ENCODE results near the gene NSRP1.
"Not testable (repeated sequence)": the region's sequence is repeated elsewhere in the genome, so short reads cannot be mapped to it uniquely, and the experiment has no call there.

The NSRP1 gene

GRCh38 chr17:30186761-30187160 lies 70.1 kb downstream of the NSRP1 start:
- DNase-seq (ENCODE audit: low spot score): no peak

- DNase-seq (ENCODE audit: low spot score): no peak
These were observed 71.0 kb downstream of the NSRP1 start for GRCh38 chr17:30187573-30187972.

DNA sequence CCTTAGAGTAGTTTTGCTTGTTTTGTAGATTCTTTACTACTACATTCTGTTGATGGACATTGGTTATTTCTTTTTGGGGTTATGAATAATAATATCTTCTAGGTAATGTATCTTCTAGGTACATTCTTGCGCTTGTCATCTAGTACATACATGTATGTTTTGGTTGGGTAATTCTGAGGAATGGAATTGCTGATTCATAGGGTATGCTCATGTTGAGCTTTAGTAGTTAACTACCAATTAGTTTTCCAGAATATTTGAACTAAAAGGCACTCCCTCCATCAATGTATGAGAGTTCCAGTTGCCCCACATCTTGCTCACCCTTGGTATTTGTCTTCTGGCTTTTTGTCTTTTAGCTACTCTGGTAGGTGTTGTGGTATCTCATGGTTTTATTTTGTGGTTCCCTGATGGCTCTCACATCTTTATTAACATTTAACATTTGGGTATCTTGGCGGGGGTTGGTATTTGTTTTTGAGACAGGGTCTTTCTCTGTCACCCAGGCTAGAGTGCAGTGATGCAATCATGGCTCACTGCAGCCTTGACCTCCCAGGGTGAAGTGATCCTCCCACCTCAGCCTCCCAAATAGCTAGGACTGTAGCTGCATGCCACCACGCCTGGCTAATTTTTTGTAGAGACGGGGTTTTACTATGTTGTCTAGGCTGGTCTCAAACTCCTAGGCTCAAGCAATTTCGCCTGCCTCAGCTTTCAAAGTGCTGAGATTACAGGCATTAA lies 71.8 kb downstream of the NSRP1 start:
- no peak for DNase-seq (ENCODE audit: low spot score)

- DNase-seq (ENCODE audit: low spot score): no peak
These were observed 74.5 kb downstream of the NSRP1 start for GRCh38 chr17:30191072-30191471.

GRCh38 chr17:30196504-30196903 lies 79.9 kb downstream of the NSRP1 start:
- no peak for DNase-seq (ENCODE audit: low spot score)

DNA sequence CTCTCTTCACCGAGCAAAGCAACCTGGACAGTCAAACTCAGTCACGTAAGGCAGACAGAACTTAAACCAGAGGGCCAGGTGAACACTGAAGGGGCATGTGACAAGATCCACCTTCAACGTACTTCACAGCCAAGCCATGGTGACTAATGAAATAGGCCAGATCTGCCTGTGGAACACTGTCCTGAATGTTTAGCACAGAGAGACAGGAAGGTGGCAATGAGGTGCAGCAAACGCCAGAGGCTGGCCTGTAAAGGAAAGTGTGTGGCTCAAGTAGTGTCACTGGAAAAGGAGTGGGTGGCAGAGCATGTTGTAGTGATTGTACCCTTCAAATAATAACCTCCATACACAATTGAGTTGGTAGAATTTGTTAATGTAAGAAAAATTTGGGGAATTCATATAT lies 80.8 kb downstream of the NSRP1 start:
- no peak for DNase-seq (ENCODE audit: low spot score)

- DNase-seq (ENCODE audit: low spot score): no peak
These were observed 83.0 kb downstream of the NSRP1 start for GRCh38 chr17:30199600-30199999.

DNA sequence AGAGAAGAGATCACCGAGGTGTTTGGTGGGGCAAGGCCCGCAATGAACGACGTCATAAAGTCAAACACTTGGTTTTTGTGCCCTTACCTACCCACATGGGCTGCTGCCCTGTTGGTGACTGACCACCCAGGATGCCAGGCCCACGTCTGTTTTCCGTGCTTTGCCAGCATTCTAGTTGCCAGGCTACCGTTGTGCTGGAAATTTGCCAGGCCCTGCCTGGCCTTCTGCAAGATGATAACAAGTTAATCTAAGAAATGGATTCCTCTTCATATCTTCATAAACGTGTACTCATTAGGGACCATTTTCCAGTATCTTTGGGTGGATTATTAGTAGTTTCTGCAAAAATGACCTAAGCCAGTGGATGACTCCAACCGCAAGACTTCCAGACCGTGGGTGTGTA lies 83.5 kb downstream of the NSRP1 start:
- DNase-seq (ENCODE audit: low spot score): no peak

GRCh38 chr17:30200656-30201055 lies 84.0 kb downstream of the NSRP1 start:
- not testable (repeated sequence) for DNase-seq (ENCODE audit: low spot score)

DNA sequence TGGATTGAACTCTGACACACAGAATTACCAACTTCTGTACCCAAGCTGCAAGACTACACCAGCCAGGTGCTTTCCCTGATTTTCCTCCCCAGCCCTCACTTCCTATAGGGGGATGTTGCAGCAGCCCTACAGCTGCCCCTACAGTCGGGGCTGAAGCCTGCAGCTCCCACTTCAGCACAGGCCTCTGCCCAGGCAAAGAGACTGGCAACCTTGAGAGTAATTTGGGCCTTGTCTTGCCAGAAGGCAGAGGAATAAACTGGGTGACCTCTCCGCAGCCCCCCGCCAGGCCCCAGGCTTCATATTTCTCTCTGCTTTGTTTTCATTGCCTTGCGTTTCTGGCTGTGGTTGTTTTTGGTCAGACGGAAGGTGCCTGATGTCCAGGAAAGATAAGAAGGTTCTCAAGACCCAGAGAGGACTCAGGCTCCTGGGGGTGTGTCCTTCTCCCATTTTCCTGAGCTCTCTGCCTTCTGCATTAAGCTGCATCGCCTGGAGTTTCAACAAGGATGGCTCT lies 86.9 kb downstream of the NSRP1 start:
- DNase-seq (ENCODE audit: low spot score): no peak

DNA sequence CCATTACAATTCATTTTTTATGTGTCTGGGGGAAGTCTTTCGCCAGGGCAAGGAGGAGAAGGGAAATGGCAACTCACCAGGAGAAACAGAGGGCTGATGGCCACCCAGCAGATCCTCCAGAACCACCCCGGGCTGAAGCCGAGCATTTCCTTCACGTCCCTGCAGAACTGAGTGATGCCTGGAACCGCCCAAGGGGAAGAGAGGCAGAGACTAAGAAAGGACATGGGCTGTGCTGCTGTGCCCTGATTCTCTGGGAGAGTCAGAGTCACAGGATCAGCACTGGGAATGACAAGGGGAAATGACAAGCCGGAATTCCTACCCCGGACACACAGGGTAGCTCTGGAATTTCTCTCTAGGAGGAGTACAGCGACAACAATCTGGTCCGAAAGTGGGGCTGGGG lies 91.0 kb downstream of the NSRP1 start:
- DNase-seq (ENCODE audit: low spot score): no peak

GRCh38 chr17:30208214-30208613 lies 91.6 kb downstream of the NSRP1 start:
- DNase-seq (ENCODE audit: low spot score): no peak

DNA sequence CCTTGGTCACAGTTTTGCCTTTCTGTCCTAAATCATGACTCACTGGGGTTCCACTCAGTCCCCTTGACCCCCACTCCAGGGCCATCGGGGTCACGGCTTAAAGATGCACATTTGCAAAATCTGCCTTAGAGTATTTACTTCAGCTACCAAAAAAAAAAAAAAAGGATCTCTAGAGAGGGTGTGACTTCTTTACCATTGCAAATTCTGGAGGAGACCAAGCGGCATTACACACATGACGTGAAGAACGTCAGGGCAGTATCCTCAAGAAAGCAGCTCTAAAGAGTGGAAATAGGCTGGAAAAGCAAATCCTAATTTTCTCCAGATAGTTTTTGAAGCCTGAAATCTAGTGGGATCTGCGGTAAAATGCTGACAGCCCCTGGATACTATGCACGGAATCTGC lies 93.3 kb downstream of the NSRP1 start:
- DNase-seq (ENCODE audit: low spot score): no peak

DNA sequence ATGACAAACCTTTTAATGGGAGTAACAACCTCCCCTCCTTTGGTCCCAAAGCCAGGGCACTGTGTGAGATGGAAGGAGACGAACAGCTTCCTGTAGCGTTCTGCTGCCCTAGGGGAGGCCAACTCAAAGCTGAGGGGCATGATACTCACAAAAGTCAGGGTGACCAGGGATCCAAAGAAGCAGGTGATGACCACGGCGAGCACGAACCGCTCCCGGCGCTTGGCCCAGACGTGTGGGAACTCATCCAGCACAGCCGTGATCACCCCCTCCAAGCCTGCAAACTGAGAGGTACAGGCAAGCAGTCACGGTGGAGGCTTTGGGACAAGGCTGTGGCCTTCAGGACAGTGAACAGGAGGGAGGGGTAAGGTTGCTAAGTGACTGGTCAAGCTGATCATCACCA lies 93.8 kb downstream of the NSRP1 start:
- DNase-seq (ENCODE audit: low spot score): no peak

- DNase-seq (ENCODE audit: low spot score): no peak
These were observed 94.3 kb downstream of the NSRP1 start for GRCh38 chr17:30210901-30211300.

GRCh38 chr17:30211371-30211770 lies 94.8 kb downstream of the NSRP1 start:
- no peak for DNase-seq (ENCODE audit: low spot score)

- no peak for DNase-seq (ENCODE audit: low spot score)
These were observed 96.1 kb downstream of the NSRP1 start for GRCh38 chr17:30212750-30213149.

- no peak for DNase-seq (ENCODE audit: low spot score)
These were observed 100.4 kb downstream of the NSRP1 start for GRCh38 chr17:30217054-30217453.

DNA sequence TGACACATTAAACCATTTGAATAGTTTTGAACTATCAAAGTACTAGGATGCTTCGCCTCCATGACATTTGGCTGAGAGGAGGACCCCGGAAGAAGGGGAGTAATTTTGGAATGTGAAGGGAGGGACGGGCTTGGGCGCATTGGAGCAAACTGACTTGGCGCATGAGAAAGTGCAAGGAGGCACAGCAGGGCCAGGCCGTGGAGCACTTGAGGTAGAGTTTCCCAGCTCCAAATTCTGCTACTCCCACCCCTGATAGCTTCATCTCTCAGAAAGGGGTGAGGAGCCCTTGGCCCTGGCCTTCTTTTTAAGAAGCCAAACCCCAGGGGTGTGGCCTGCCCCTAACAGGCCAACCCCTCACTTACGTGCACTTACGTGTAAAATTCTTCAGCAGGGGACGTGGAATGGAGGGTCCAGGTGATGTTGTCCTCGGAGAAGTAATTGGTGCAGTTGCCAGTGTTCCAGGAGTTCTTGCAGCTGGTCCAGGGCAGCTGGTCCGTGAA lies 101.2 kb downstream of the NSRP1 start:
- no peak for DNase-seq (ENCODE audit: low spot score)

DNA sequence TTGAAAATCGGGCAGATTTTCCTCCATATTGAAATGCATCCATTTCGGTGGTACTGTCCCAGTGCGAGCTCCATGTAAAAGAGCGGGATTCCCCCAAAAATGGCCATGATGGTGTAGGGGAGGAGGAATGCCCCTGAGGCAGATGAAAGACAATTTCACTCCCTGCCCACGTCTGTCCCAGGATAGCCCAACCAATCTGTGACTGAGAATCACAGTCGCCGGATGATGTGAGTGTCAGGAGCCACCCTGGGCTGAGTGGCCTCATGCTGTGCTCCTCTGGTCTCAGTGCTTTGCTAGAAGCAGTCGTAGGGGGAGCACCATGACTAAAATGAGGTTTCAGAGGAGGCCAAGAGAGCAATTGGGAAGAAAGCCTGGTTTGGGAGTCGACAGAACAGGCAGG lies 102.2 kb downstream of the NSRP1 start:
- no peak for DNase-seq (ENCODE audit: low spot score)

DNA sequence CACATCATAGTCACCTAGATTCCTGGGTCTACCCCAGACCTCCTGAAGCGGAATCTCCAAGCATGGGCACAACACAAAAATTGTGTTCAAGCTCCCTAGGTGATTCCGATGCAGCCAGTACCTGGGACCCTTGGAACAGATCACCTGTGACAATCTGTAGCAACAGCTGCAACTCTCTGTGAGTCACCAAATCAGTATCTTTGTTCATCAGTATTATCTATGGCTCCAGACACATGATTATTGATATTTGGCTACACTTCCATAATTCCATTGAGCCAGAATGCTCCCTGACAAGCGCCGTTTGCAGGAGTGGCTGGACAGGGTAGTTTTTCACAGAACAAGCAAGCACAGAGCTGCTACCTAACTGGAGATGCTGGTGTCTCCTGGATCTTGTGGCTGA lies 102.7 kb downstream of the NSRP1 start:
- DNase-seq (ENCODE audit: low spot score): no peak

GRCh38 chr17:30219833-30220232 lies 103.2 kb downstream of the NSRP1 start:
- DNase-seq (ENCODE audit: low spot score): no peak

GRCh38 chr17:30220414-30220813 lies 103.8 kb downstream of the NSRP1 start:
- DNase-seq (ENCODE audit: low spot score): no peak

DNA sequence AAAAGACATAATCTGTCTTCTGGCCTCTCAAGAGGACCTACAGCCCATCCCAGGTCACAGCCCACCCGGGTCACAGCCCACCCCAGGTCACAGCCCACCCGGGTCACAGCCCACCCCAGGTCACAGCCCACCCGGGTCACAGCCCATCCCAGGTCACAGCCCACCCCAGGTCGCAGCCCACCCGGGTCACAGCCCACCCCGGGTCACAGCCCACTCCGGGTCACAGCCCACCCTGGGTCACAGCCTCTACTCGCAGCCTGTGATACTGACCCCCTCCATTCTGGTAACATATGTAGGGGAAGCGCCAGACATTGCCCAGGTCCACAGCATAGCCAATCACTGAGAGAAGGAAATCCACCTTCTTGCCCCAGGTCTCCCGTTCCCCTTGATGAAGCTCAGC lies 104.7 kb downstream of the NSRP1 start:
- no peak for DNase-seq (ENCODE audit: low spot score)

Data from putamen (tissue), 1 donor.